NCI-H1048 (cell line): ENCODE data around the gene DLGAP1.

ENCODE experiments used
- DNase-seq: peaks from one replicate; lab custom pipeline; 2025; lab: John Stamatoyannopoulos, UW

The DLGAP1 gene

GRCh38 chr18:3449512-3450011 lies 1005.5 kb downstream of the DLGAP1 start:
- peak; percentile 72 for DNase-seq

GRCh38 chr18:3448838-3449511 lies 1006.1 kb downstream of the DLGAP1 start:
- DNase-seq = no peak

GRCh38 chr18:3447895-3448837 lies 1006.9 kb downstream of the DLGAP1 start:
- peak; percentile 87 for DNase-seq

GRCh38 chr18:3447068-3447894 lies 1007.8 kb downstream of the DLGAP1 start:
- no peak for DNase-seq
